Uterus (tissue), 4 donors: ENCODE data around the gene SCAPER. TPM values are rescaled to one million over a fixed set of nuclear protein-coding genes. Genes with fewer than 3 reads are reported as not detected.

Experiments
- DNase-seq, 2 donors: peaks; one replicate each; pipeline ENCODE4 v3.0.0-alpha.2; 2019 to 2020
- H3K27ac ChIP-seq, 2 donors: fragments of 200-600 bp; sonication (generic); 1 replicate in 1 of 2; 2 replicates in 1 of 2; pipeline ENCODE4 v1.5.1; 2016 to 2018
- H3K27me3 ChIP-seq, 2 donors: fragments of 200-600 bp; sonication (generic); one replicate each; pipeline ENCODE4 v1.5.1; 2018 to 2019; ENCODE audit warnings: control low read depth in 1 of 2
- H3K36me3 ChIP-seq, 2 donors: fragments of 200-600 bp; sonication (generic); one replicate each; pipeline ENCODE4 v1.5.1; 2019; ENCODE audit warnings: control low read depth in 1 of 2
- H3K4me1 ChIP-seq, 2 donors: fragments of 200-600 bp; sonication (generic); one replicate each; pipeline ENCODE4 v1.5.1; 2018 to 2019; ENCODE audit warnings: control low read depth in 1 of 2
- H3K4me3 ChIP-seq, 2 donors: fragments of 200-600 bp; sonication (generic); 1 replicate in 1 of 2; 2 replicates in 1 of 2; pipeline ENCODE4 v1.5.1; 2018 to 2019; ENCODE audit warnings: mild to moderate bottlenecking in 1 of 2
- H3K9me3 ChIP-seq, 2 donors: fragments of 200-600 bp; sonication (generic); one replicate each; pipeline ENCODE4 v1.5.1; 2019; ENCODE audit warnings: control low read depth in 1 of 2
- POLR2A ChIP-seq, 2 donors: fragments of 450-650 bp; IDR thresholded peaks; one replicate each; pipeline ENCODE4 v1.6.1; 2016; ENCODE audit warnings: antibody characterized with exemption in 2 of 2, mild to moderate bottlenecking in 1 of 2, moderate library complexity in 1 of 2
- intact Hi-C: fragments of 100-400 bp; cut with DNase I; formaldehyde crosslinking; loops from one replicate; pipeline ENCODE4 v1.15.1; 2023; ENCODE audit warnings: low total_unique reads
- total RNA-seq, 4 donors: library from RNA; depleted of rRNA in 3 of 4; stranded (reverse); fragments of >200 nt in 3 of 4; gene quantifications; one replicate each; pipeline versions ENCODE4 v1.1.0 to v1.2.4, GENCODE V29; 2014 to 2023
- TF ChIP-seq, protein P1 (sequence below), 4 experiments: fragments of 200-600 bp in 2 of 4; fragments of 450-650 bp in 2 of 4; sonication (generic) in 2 of 4; IDR thresholded peaks; one replicate each; pipeline ENCODE4 v1.5.1; 2016 to 2019; ENCODE audit warnings: antibody characterized with exemption in 4 of 4, mild to moderate bottlenecking in 2 of 4, moderate library complexity in 1 of 4
- donor health status: DM: yes; HTN: yes; CAD: no.

The SCAPER gene
- total RNA-seq, 4 donors from 2014 or later, result 10.6 to 74.2 (median 32.9) TPM

DNA sequence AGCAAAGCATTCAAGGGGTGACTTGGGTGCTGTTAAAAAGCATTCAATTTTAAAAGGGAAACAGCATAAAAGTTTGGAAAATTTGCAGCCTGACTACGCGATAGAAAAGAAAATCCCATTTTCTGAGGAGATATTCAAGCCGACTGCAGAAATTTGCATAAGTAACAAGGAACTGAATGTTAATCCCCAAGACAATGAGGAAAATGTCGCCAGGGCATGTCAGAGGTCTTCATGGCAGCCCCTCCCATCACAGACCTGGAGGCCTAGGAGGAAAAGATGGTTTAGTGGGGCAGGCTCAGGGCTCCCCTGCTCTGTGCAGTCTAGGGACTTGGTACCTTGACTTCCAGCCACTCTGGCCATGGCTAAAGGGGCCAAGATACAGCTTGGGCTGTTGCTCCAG is 475.5 kb downstream of the SCAPER start:
- intact Hi-C loops, result no loop called here
- H3K4me3 ChIP-seq, result no peak overlapping the region
- TF ChIP-seq, protein P1, sequence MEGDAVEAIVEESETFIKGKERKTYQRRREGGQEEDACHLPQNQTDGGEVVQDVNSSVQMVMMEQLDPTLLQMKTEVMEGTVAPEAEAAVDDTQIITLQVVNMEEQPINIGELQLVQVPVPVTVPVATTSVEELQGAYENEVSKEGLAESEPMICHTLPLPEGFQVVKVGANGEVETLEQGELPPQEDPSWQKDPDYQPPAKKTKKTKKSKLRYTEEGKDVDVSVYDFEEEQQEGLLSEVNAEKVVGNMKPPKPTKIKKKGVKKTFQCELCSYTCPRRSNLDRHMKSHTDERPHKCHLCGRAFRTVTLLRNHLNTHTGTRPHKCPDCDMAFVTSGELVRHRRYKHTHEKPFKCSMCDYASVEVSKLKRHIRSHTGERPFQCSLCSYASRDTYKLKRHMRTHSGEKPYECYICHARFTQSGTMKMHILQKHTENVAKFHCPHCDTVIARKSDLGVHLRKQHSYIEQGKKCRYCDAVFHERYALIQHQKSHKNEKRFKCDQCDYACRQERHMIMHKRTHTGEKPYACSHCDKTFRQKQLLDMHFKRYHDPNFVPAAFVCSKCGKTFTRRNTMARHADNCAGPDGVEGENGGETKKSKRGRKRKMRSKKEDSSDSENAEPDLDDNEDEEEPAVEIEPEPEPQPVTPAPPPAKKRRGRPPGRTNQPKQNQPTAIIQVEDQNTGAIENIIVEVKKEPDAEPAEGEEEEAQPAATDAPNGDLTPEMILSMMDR (IDR thresholded peaks at IDR 0.05), result no peak
- no peak for TF ChIP-seq POLR2A (IDR thresholded peaks at IDR 0.05)

DNA sequence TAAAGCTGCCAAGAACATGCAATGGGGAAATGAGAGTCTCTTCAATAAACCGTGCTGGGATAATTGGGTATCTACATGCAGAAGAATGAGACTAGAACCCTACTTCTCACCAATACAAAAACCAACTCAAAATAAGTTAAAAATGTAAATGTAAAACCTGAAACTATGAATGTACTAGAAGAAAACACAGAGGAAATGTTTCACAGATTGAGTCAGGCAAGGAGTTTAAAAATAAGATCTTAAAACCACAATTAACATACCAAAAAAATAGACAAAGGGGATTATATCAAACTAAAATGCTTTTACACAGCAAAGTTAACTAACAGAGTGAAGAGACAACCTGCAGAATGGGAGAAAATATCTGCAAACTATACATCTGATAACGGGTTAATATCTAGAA is 478.2 kb downstream of the SCAPER start:
- Histone ChIP-seq H3K27ac (no peak overlapping the region), H3K36me3 (no peaks in the 10 kb centered on the region), H3K4me3 (no peak overlapping the region), H3K27me3 (no peaks in the 10 kb centered on the region), H3K4me1 (no peaks in the 10 kb centered on the region), H3K9me3 (peaks cover 0 to 4% of the 10 kb centered on the region in 2 donors)
- no peak for DNase-seq
- TF ChIP-seq, protein P1 (IDR thresholded peaks at IDR 0.05), result no peak
- no peak for TF ChIP-seq POLR2A (IDR thresholded peaks at IDR 0.05)
- intact Hi-C loops, result no loop called here

More for the DNA sequence above, 475.5 kb downstream of the SCAPER start:
- H3K9me3 ChIP-seq, result peaks cover 0 to 4% of the 10 kb centered on the region in 2 donors
- H3K27ac ChIP-seq, result no peak overlapping the region
- no peak for DNase-seq
- no peaks in the 10 kb centered on the region for H3K27me3 ChIP-seq
- H3K36me3 ChIP-seq, result no peaks in the 10 kb centered on the region
- H3K4me1 ChIP-seq, result no peaks in the 10 kb centered on the region

DNA sequence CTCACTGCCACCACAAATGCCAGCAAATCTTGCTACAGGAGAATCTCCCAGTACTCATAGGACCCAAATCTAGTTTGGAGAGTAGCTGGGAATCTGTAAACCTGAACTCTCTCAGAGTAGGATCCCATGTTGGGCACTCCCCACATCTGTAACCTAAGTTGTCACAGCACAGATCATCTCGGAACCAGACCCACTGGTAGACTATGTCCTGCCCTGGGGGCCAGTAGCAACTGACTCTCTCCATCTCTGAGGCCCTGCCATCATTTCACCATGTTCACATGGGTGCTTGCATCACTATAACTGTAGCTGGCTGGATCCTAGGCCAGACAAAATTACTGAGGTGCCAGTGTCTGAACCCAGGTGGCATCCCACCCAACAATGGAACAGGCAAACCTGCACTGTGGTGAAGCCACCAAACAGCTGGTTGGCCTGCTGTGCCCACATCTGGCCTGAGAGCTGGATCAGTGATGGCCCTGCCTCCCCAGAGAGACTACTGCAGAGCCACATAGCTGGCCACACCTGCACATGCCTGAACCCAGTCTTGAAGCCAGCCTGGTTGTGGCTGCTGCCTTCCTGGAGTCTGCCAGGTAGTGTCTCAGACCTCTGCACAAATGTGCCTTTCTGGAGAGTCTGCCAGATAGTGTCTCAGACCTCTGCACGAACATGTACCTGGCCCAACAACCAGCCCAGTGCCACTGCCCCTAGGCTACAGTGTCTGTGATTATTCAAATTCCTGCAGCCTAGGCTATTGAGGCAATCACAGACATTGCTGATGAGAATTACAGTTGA is 486.6 kb downstream of the SCAPER start:
- no peak for TF ChIP-seq POLR2A (IDR thresholded peaks at IDR 0.05)
- TF ChIP-seq, protein P1 (IDR thresholded peaks at IDR 0.05), result no peak
- no peak overlapping the region for H3K27ac ChIP-seq
- no peak overlapping the region for H3K4me3 ChIP-seq
- no peaks in the 10 kb centered on the region for H3K9me3 ChIP-seq
- no peaks in the 10 kb centered on the region for H3K36me3 ChIP-seq
- DNase-seq, result no peak
- H3K27me3 ChIP-seq, result no peaks in the 10 kb centered on the region
- H3K4me1 ChIP-seq, result no peaks in the 10 kb centered on the region
- intact Hi-C loops, result no loop called here

DNA sequence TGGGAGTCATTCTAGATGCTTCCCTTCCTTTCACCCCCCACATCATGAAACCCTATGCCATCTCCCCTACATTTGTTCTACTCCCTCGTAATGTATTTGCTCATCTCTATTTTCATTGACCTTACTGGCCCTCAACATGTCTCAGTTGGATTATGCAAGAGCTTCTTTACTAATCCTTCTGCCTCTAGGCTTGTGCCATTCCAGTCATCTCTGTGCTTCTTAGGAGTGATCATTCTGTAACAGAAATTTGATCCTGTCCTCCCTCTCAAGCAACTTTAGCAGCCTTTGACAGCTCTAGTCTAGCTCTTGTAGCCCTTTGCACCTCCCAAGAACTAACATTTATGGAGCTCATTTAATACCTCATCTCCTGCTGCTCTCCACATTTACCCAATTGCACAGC is 503.9 kb downstream of the SCAPER start:
- TF ChIP-seq, protein P1 (IDR thresholded peaks at IDR 0.05), result no peak
- TF ChIP-seq POLR2A (IDR thresholded peaks at IDR 0.05), result no peak
- no peaks in the 10 kb centered on the region for H3K36me3 ChIP-seq
- DNase-seq, result no peak
- no peaks in the 10 kb centered on the region for H3K9me3 ChIP-seq
- no peak overlapping the region for H3K4me3 ChIP-seq
- H3K4me1 ChIP-seq, result no peaks in the 10 kb centered on the region
- intact Hi-C loops, result no loop called here
- H3K27ac ChIP-seq, result no peak overlapping the region
- H3K27me3 ChIP-seq, result no peaks in the 10 kb centered on the region

DNA sequence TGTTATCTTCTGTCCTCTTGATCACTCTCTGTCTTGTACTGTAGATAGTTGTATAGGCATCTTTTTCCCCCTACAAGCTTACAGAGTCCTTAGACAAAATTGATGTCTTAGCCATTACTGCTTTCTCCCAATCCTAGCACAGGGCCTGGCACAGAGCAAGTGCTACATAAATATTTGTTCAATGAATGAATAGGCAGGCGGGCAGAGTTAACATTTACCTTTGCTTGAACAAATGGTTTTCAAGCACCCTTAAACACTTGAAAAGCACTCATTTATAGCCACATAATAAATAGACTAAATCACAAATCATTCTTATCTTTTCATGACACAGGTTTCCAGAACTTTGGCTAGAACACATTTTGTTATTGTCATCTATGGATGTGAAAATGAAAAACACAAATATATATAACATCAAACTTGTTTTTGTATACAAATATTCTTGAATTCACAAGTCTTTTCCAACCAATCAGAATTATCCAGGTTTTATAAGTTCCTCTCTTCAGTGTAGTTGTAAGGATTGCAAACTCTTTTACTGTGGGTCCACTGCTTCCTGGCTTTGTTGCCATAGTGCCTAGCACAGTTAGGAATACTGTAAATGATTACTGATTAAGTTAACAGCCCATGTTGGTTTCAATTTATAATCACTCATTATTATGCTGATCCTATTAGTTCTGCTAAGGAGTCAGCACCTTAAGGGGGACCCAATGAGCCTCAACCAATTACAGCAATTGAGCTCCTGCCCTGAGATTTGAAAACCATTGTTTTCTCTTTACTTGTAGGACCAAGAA is 506.6 kb downstream of the SCAPER start:
- intact Hi-C loops, result no loop called here
- H3K4me1 ChIP-seq, result no peaks in the 10 kb centered on the region
- H3K36me3 ChIP-seq, result no peaks in the 10 kb centered on the region
- no peak for DNase-seq
- H3K4me3 ChIP-seq, result no peak overlapping the region
- H3K9me3 ChIP-seq, result no peaks in the 10 kb centered on the region
- no peaks in the 10 kb centered on the region for H3K27me3 ChIP-seq
- TF ChIP-seq, protein P1 (IDR thresholded peaks at IDR 0.05), result no peak
- no peak for TF ChIP-seq POLR2A (IDR thresholded peaks at IDR 0.05)
- H3K27ac ChIP-seq, result no peak overlapping the region
